H9 (cell line): ENCODE data around the gene FBXW9. TPM values are rescaled to one million over a fixed set of nuclear protein-coding genes. Genes with fewer than 3 reads are reported as not detected.

Experiments
- DNase-seq: peaks from one replicate; pipeline ENCODE4 v3.0.0-alpha.2; 2017
- H2AFZ ChIP-seq: one replicate; pipeline ENCODE4 v1.6.1; 2013; ENCODE audit warnings: mild to moderate bottlenecking, low read length, control low read depth, moderate library complexity
- H2AK5ac ChIP-seq: 2 replicates; pipeline ENCODE4 v1.6.1; 2013; ENCODE audit warnings: low read length, control low read depth, mixed read lengths; ENCODE audit not compliant: insufficient read length
- H2BK120ac ChIP-seq: one replicate; pipeline ENCODE4 v1.6.1; 2013; ENCODE audit warnings: low read depth, mild to moderate bottlenecking, low read length, control low read depth, inconsistent platforms; ENCODE audit not compliant: poor library complexity, severe bottlenecking
- H2BK12ac ChIP-seq: 2 replicates; pipeline ENCODE4 v1.6.1; 2013; ENCODE audit warnings: low read length, control low read depth, mixed read lengths, low read depth; ENCODE audit not compliant: insufficient read length
- H2BK15ac ChIP-seq: 2 replicates; pipeline ENCODE4 v1.6.1; 2013; ENCODE audit warnings: low read depth, low read length, control low read depth
- H2BK20ac ChIP-seq: one replicate; pipeline ENCODE4 v1.6.1; 2013; ENCODE audit warnings: low read depth, mild to moderate bottlenecking, low read length, control low read depth, inconsistent platforms; ENCODE audit not compliant: poor library complexity, severe bottlenecking
- H2BK5ac ChIP-seq: 2 replicates; pipeline ENCODE4 v1.6.1; 2013; ENCODE audit warnings: low read length, control low read depth, mixed read lengths; ENCODE audit not compliant: insufficient read length
- H3K14ac ChIP-seq: 2 replicates; pipeline ENCODE4 v1.6.1; 2013; ENCODE audit warnings: low read length, control low read depth; ENCODE audit not compliant: insufficient read depth
- H3K18ac ChIP-seq: 2 replicates; pipeline ENCODE4 v1.6.1; 2013; ENCODE audit warnings: low read depth, mild to moderate bottlenecking, mixed read lengths, low read length, control low read depth; ENCODE audit not compliant: insufficient read length
- H3K23ac ChIP-seq: 2 replicates; pipeline ENCODE4 v1.6.1; 2013; ENCODE audit warnings: low read length, control low read depth, mixed read lengths, low read depth; ENCODE audit not compliant: insufficient read length
- H3K23me2 ChIP-seq: 2 replicates; pipeline ENCODE4 v1.6.1; 2013; ENCODE audit warnings: low read depth, mild to moderate bottlenecking, mixed read lengths, low read length, control low read depth; ENCODE audit not compliant: insufficient read length, poor library complexity, severe bottlenecking
- H3K27ac ChIP-seq: 2 replicates; pipeline ENCODE4 v1.5.1; 2013; ENCODE audit warnings: low read length, control low read depth, mixed read lengths, low read depth; ENCODE audit not compliant: insufficient read length
- H3K27me3 ChIP-seq: 2 replicates; pipeline ENCODE4 v1.6.1; 2013; ENCODE audit warnings: low read length, control low read depth, inconsistent platforms; ENCODE audit not compliant: insufficient read depth
- H3K4ac ChIP-seq: 2 replicates; pipeline ENCODE4 v1.6.1; 2013; ENCODE audit warnings: low read depth, mild to moderate bottlenecking, control low read depth, inconsistent platforms, low read length, moderate library complexity
- H3K4me1 ChIP-seq: 2 replicates; pipeline ENCODE4 v1.6.1; 2013; ENCODE audit warnings: low read length, control low read depth, inconsistent platforms; ENCODE audit not compliant: insufficient read depth
- H3K4me2 ChIP-seq: 2 replicates; pipeline ENCODE4 v1.6.1; 2013; ENCODE audit warnings: low read length, control low read depth, mixed read lengths; ENCODE audit not compliant: insufficient read length, insufficient read depth
- H3K56ac ChIP-seq: 2 replicates; pipeline ENCODE4 v1.6.1; 2013; ENCODE audit warnings: low read depth, mild to moderate bottlenecking, mixed read lengths, low read length, control low read depth; ENCODE audit not compliant: insufficient read length
- H3K79me1 ChIP-seq: 2 replicates; pipeline ENCODE4 v1.6.1; 2013; ENCODE audit warnings: low read depth, mild to moderate bottlenecking, moderate library complexity, low read length, control low read depth, inconsistent platforms; ENCODE audit not compliant: insufficient read depth, poor library complexity, severe bottlenecking
- H3K79me2 ChIP-seq: 2 replicates; pipeline ENCODE4 v1.6.1; 2013; ENCODE audit warnings: low read length, control low read depth, inconsistent platforms; ENCODE audit not compliant: insufficient read depth
- H3K9ac ChIP-seq: 2 replicates; pipeline ENCODE4 v1.6.1; 2013; ENCODE audit warnings: low read length, control low read depth, mixed read lengths; ENCODE audit not compliant: insufficient read length; ENCODE audit errors: extremely low read depth
- H3K9me3 ChIP-seq: one replicate; pipeline ENCODE4 v1.6.1; 2013; ENCODE audit warnings: low read depth, low read length, inconsistent platforms; ENCODE audit not compliant: control insufficient read depth
- H3T11ph ChIP-seq: one replicate; pipeline ENCODE4 v1.6.1; 2013; ENCODE audit warnings: mild to moderate bottlenecking, low read length, control low read depth, inconsistent platforms
- H4K20me1 ChIP-seq: one replicate; pipeline ENCODE4 v1.6.1; 2013; ENCODE audit not compliant: control insufficient read depth, insufficient read length, insufficient read depth
- H4K5ac ChIP-seq: 2 replicates; pipeline ENCODE4 v1.6.1; 2013; ENCODE audit warnings: low read depth, mild to moderate bottlenecking, mixed read lengths, low read length, control low read depth; ENCODE audit not compliant: insufficient read length
- H4K8ac ChIP-seq: replicated peaks from 2 replicates; pipeline ENCODE4 v1.6.1; 2013; ENCODE audit warnings: low read length, control low read depth, mixed read lengths, low read depth; ENCODE audit not compliant: insufficient read length
- H4K91ac ChIP-seq: 2 replicates; pipeline ENCODE4 v1.6.1; 2013; ENCODE audit warnings: low read depth, mild to moderate bottlenecking, moderate library complexity, mixed read lengths, low read length, control low read depth; ENCODE audit not compliant: insufficient read length
- H3K27ac Mint-ChIP-seq, 3 experiments: 2 replicates in 2 of 3; 3 replicates in 1 of 3; pipeline ENCODE4 v1.8.0; 2020 to 2021; ENCODE audit warnings: mixed read lengths in 3 of 3, mild to moderate bottlenecking in 1 of 3, moderate library complexity in 1 of 3
- H3K27me3 Mint-ChIP-seq: 2 replicates; pipeline ENCODE4 v1.8.0; 2021; ENCODE audit warnings: low read depth, mild to moderate bottlenecking, moderate library complexity, mixed read lengths
- H3K36me3 Mint-ChIP-seq, 3 experiments: 2 replicates in 2 of 3; 3 replicates in 1 of 3; pipeline ENCODE4 v1.8.0; 2020 to 2021; ENCODE audit warnings: low read depth in 3 of 3, mixed read lengths in 3 of 3; ENCODE audit not compliant: insufficient read depth in 1 of 3
- H3K4me1 Mint-ChIP-seq, 2 experiments: 2 replicates each; pipeline ENCODE4 v1.8.0; 2020; ENCODE audit warnings: mixed read lengths in 2 of 2
- H3K4me3 Mint-ChIP-seq, 2 experiments: 2 replicates in 1 of 2; 3 replicates in 1 of 2; pipeline ENCODE4 v1.8.0; 2020 to 2021; ENCODE audit warnings: mild to moderate bottlenecking in 2 of 2, mixed read lengths in 2 of 2, moderate library complexity in 1 of 2
- H3K9me3 Mint-ChIP-seq, 2 experiments: 2 replicates in 1 of 2; 3 replicates in 1 of 2; pipeline ENCODE4 v1.8.0; 2020; ENCODE audit warnings: mild to moderate bottlenecking in 2 of 2, mixed read lengths in 2 of 2, moderate library complexity in 1 of 2
- CTCF ChIP-seq: fragments of 200-600 bp; sonication (generic); conservative IDR thresholded peaks from 3 replicates; pipeline ENCODE4 v1.8.0; 2021; ENCODE audit warnings: antibody characterized with exemption, mild to moderate bottlenecking
- WGBS: extraction: QIAGEN DNeasy Blood & Tissue Kit; methylation state at CpG from one replicate; pipeline ENCODE4 v1.1.7; 2013; ENCODE audit warnings: missing lambda C conversion rate, low lambda C conversion rate, mixed read lengths; ENCODE audit not compliant: insufficient read length; ENCODE audit errors: extremely low coverage; 5-methylcytosine and 5-hydroxymethylcytosine counted together
- total RNA-seq: library from RNA; stranded (reverse); gene quantifications from 2 replicates; pipeline ENCODE4 v1.2.1, GENCODE V29; 2021

FBXW9 gene
- total RNA-seq, 1 experiment from 2014 or later, result 11.7 TPM

GRCh38 chr19:12715929-12716328, 19.5 kb upstream of the FBXW9 start:
- Histone ChIP-seq H3K27me3 (no peaks in the 10 kb centered on the region), H3K18ac (no peak overlapping the region), H2BK120ac (no peak overlapping the region), H2BK15ac (no peak overlapping the region), H3K14ac (no peak overlapping the region), H3K23ac (no peak overlapping the region), H3K4me2 (no peak overlapping the region), H2BK5ac (no peak overlapping the region), H3K9ac (no peak overlapping the region), H3T11ph (no peak overlapping the region), H3K56ac (no peak overlapping the region), H3K79me1 (peaks cover 10% of the 10 kb centered on the region), H2BK20ac (no peak overlapping the region), H4K5ac (no peak overlapping the region), H3K4me1 (no peaks in the 10 kb centered on the region), H2BK12ac (no peak overlapping the region), H3K27ac (no peak overlapping the region), H3K23me2 (no peaks in the 10 kb centered on the region), H2AFZ (no peak overlapping the region), H4K8ac (no peak overlapping the region), H3K9me3 (no peaks in the 10 kb centered on the region), H4K20me1 (no peaks in the 10 kb centered on the region), H3K79me2 (peaks cover 14% of the 10 kb centered on the region; the same call in 1 of the 2 replicates), H3K4ac (no peak overlapping the region), H2AK5ac (no peak overlapping the region), H4K91ac (no peak overlapping the region)
- TF ChIP-seq CTCF, result no peak
- Mint-ChIP-seq H3K27me3 (no peaks in the 10 kb centered on the region), H3K27ac (no peak overlapping the region), H3K4me3 (no peak overlapping the region), H3K4me1 (peaks cover 5 to 6% of the 10 kb centered on the region in 2 experiments), H3K9me3 (no peaks in the 10 kb centered on the region), H3K36me3 (peaks cover 59 to 83% (median 73%) of the 10 kb centered on the region in 3 experiments; a peak in 6 of 7 replicates)
- no CpG with 5 or more reads among the region's 3 CpGs for whole genome bisulfite sequencing
- no peak for DNase-seq
